ENCODE data around the gene ADAMTS6.
A peak's percentile ranks its signal among the peaks of the same experiment; 100 is the strongest.

ADAMTS6 gene

GRCh38 chr5:65209341-65209740 is 272.4 kb downstream of the ADAMTS6 start:
- peak; percentile 95 for DNase-seq (ENCODE audit: low read depth)
- TF ChIP-seq CTCF (conservative IDR thresholded peaks at IDR 0.05; ENCODE audit: control insufficient read depth, insufficient read depth, low read depth, low read length): no peak
- H3K4me3 ChIP-seq (ENCODE audit: control insufficient read depth, low read depth, low read length): no peak overlapping the region

GRCh38 chr5:65204966-65205365 is 276.8 kb downstream of the ADAMTS6 start:
- TF ChIP-seq CTCF (conservative IDR thresholded peaks at IDR 0.05; ENCODE audit: control insufficient read depth, insufficient read depth, low read depth, low read length): no peak
- DNase-seq (ENCODE audit: low read depth): peak; percentile 46
- no peak overlapping the region for H3K4me3 ChIP-seq (ENCODE audit: control insufficient read depth, low read depth, low read length)

GRCh38 chr5:65203746-65204145 is 278.0 kb downstream of the ADAMTS6 start:
- TF ChIP-seq CTCF (conservative IDR thresholded peaks at IDR 0.05; ENCODE audit: control insufficient read depth, insufficient read depth, low read depth, low read length): no peak
- H3K4me3 ChIP-seq (ENCODE audit: control insufficient read depth, low read depth, low read length): no peak overlapping the region

GRCh38 chr5:65199993-65200675 is 281.6 kb downstream of the ADAMTS6 start:
- DNase-seq (ENCODE audit: low read depth): peak; percentile 86
- TF ChIP-seq CTCF (conservative IDR thresholded peaks at IDR 0.05; ENCODE audit: control insufficient read depth, insufficient read depth, low read depth, low read length): no peak
- no peak overlapping the region for H3K4me3 ChIP-seq (ENCODE audit: control insufficient read depth, low read depth, low read length)

More at GRCh38 chr5:65203746-65204145, 278.0 kb downstream of the ADAMTS6 start:
- DNase-seq (ENCODE audit: low read depth): peak; percentile 94

- TF ChIP-seq CTCF (conservative IDR thresholded peaks at IDR 0.05; ENCODE audit: control insufficient read depth, insufficient read depth, low read depth, low read length): no peak
- H3K4me3 ChIP-seq (ENCODE audit: control insufficient read depth, low read depth, low read length): no peak overlapping the region
- DNase-seq (ENCODE audit: low read depth): peak; percentile 99
These were observed 283.1 kb downstream of the ADAMTS6 start for GRCh38 chr5:65198456-65199120.

GRCh38 chr5:65197531-65198455 is 283.9 kb downstream of the ADAMTS6 start:
- no peak for DNase-seq (ENCODE audit: low read depth)
- H3K4me3 ChIP-seq (ENCODE audit: control insufficient read depth, low read depth, low read length): no peak overlapping the region
- no peak for TF ChIP-seq CTCF (conservative IDR thresholded peaks at IDR 0.05; ENCODE audit: control insufficient read depth, insufficient read depth, low read depth, low read length)
